ENCODE measurements around the gene ICA1. TPM values are rescaled to one million over a fixed set of nuclear protein-coding genes. Genes with fewer than 3 reads are reported as not detected.
"Not testable (repeated sequence)": the region's sequence is repeated elsewhere in the genome, so short reads cannot be mapped to it uniquely, and the experiment has no call there.

Gene ICA1
- total and polyA plus RNA-seq, 7 donors = 1.6 to 4.1 (median 2.3) TPM

GRCh38 chr7:8111282-8111960 lies 150.5 kb downstream of the ICA1 start:
- Histone ChIP-seq H3K9me3 (no peaks in the 10 kb centered on the region), H3K36me3 (ENCODE audit: insufficient read depth in 1 of 2, low read depth in 1 of 2) (no peaks in the 10 kb centered on the region), H3K27ac (no peak overlapping the region), H3K27me3 (ENCODE audit: insufficient read depth in 3 of 3, low read length in 2 of 3) (no peaks in the 10 kb centered on the region), H3K4me1 (no peaks in the 10 kb centered on the region), H3K4me3 (no peak overlapping the region)
- intact Hi-C loops (cut with DNase I) = no loop called here
- TF ChIP-seq CTCF (IDR thresholded peaks at IDR 0.05) = no peak
- ATAC-seq = no peak
- 61 to 67% (median 63%) methylated on average over 11 of the region's 11 CpGs for WGBS, 3 donors
- no peak for DNase-seq

GRCh38 chr7:8109196-8110022 lies 152.6 kb downstream of the ICA1 start:
- 60 to 75% (median 64%) methylated on average over 4 of the region's 4 CpGs for WGBS, 3 donors
- Histone ChIP-seq H3K4me3 (no peak overlapping the region), H3K27ac (no peak overlapping the region), H3K27me3 (ENCODE audit: insufficient read depth in 3 of 3, low read length in 2 of 3) (no peaks in the 10 kb centered on the region), H3K4me1 (no peaks in the 10 kb centered on the region), H3K36me3 (ENCODE audit: insufficient read depth in 1 of 2, low read depth in 1 of 2) (no peaks in the 10 kb centered on the region), H3K9me3 (no peaks in the 10 kb centered on the region)
- TF ChIP-seq CTCF (IDR thresholded peaks at IDR 0.05) = no peak
- ATAC-seq (no peak), DNase-seq (no peak)
- intact Hi-C loops (cut with DNase I) = no loop called here

DNA sequence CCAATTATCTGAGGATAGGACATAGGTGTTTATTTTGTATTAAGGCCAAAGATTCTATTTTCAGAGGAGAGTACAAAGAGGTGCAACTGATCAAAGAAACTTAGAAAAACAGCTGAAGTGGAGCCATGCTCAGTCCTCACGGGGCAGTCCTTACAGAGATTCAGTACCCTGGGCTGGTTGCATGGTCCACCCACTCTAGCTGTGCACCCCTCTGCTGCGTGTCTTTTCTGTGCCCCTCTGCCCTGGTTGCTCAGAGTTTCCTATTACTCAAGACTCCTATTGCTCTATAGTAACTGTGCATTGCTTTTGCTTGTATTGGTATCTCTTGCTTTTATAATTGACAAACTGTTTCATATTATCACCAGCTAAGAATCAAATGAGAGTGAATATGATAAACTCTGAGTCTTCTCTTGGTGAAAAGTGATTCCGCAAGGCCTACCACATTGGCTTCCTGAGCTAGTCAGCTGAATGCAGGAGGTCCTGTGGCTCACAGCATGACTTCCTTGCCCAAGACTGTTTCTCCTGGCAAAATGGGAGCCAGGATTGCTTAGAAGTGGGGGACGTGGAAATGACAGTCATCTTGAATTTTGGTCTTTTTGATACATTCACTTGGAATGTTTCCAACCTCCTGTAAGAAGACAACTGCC lies 156.4 kb downstream of the ICA1 start:
- no peak for TF ChIP-seq CTCF (IDR thresholded peaks at IDR 0.05)
- ATAC-seq = no peak
- Histone ChIP-seq H3K4me3 (no peak overlapping the region), H3K27me3 (ENCODE audit: insufficient read depth in 3 of 3, low read length in 2 of 3) (no peaks in the 10 kb centered on the region), H3K4me1 (no peaks in the 10 kb centered on the region), H3K27ac (no peak overlapping the region), H3K36me3 (ENCODE audit: insufficient read depth in 1 of 2, low read depth in 1 of 2) (no peaks in the 10 kb centered on the region), H3K9me3 (peaks cover 3% of the 10 kb centered on the region)
- WGBS, 3 donors = 47 to 76% (median 66%) methylated on average over 4 of the region's 4 CpGs
- DNase-seq = no peak
- intact Hi-C loops (cut with DNase I) = no loop called here

DNA sequence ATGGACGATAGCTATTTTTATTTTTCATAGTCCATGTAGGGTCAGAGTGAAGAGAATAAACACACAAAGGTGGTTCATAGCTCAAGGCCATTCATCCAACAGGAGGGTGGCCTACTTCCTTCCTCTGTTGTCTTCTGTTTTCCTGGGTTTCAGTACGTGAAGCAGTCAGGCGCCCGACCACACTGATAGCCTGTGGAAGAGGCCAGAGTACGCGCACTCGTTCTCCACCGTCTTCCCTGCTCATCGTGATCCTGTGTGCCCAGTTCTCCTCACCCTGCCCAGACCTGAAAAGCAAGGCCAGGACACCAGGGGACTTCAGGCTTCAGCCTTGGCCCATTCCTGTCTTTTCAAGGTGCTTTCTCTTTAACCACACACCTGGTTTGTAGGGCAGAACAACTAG lies 158.7 kb downstream of the ICA1 start:
- WGBS, 3 donors = 84 to 86% (median 85%) methylated on average over 9 of the region's 9 CpGs
- TF ChIP-seq CTCF (IDR thresholded peaks at IDR 0.05) = no peak
- ATAC-seq (no peak), DNase-seq (no peak)
- no peak overlapping the region for H3K27ac ChIP-seq
- intact Hi-C loops (cut with DNase I) = no loop called here
- no peaks in the 10 kb centered on the region for H3K36me3 ChIP-seq (ENCODE audit: insufficient read depth in 1 of 2, low read depth in 1 of 2)
- H3K4me3 ChIP-seq = no peak overlapping the region
- no peaks in the 10 kb centered on the region for H3K27me3 ChIP-seq (ENCODE audit: insufficient read depth in 3 of 3, low read length in 2 of 3)
- H3K9me3 ChIP-seq = peaks cover 3% of the 10 kb centered on the region
- no peaks in the 10 kb centered on the region for H3K4me1 ChIP-seq

DNA sequence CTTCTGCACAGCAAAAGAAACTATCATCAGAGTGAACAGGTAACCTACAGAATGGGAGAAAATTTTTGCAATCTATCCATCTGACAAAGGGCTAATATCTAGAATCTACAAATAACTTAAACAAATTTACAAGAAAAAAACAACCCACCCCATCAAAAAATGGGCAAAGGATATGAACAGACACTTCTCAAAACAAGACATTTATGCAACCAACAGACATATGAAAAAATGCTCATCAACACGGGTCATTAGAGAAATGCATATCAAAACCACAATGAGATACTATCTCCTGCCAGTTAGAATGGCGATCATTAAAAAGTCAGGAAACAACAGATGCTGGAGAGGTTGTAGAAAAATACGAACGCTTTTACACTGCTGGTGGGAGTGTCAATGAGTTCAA lies 160.7 kb downstream of the ICA1 start:
- H3K27ac ChIP-seq; H3K27me3 ChIP-seq (ENCODE audit: insufficient read depth in 3 of 3, low read length in 2 of 3); DNase-seq; H3K4me1 ChIP-seq; intact Hi-C loops (cut with DNase I); H3K9me3 ChIP-seq; H3K4me3 ChIP-seq; H3K36me3 ChIP-seq (ENCODE audit: insufficient read depth in 1 of 2, low read depth in 1 of 2); ATAC-seq: not testable (repeated sequence)
- WGBS, 3 donors = 91 to 95% (median 95%) methylated on average over 4 of the region's 4 CpGs
